Measurements from ENCODE around the gene UXS1.

UXS1 gene

GRCh38 chr2:106147159-106147558 is 46.9 kb downstream of the UXS1 start:
- TF ChIP-seq ZFX (IDR thresholded peaks at IDR 0.05): no peak
- H3K27ac ChIP-seq: no peak overlapping the region

DNA sequence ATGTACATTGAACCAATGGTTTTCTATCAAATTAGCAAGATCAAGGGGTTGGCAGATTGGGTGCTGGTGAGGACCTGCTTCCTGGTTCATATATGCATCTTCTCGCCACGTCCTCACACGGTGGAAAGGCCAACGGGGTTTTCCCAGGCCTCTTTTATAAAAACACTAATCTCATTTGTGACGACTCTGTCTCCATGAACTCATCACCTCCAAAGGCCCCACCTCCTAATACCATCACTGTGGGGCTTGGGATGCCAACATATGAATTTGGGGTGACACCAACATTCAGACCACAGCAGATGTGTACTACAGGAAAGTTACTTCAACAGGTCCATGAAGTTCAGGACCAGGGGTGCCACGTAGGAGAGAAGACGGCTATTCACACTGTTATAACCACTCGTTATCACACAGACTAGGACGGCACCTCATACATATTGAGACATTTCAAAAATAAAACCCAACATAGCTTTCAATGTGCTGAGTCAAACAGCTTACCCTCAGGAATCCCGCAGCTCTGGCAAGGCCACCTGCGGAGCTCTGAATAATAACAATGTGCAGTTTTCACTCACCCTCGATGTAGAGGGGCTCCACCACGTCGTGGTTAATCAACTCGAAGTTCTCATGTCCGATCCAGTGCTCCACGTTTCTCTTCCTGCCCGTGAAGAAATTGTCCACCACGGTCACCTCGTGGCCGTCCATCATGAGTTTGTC is 49.3 kb downstream of the UXS1 start:
- TF ChIP-seq CTCF (conservative IDR thresholded peaks at IDR 0.05): no peak
- no peak overlapping the region for H3K27ac ChIP-seq

DNA sequence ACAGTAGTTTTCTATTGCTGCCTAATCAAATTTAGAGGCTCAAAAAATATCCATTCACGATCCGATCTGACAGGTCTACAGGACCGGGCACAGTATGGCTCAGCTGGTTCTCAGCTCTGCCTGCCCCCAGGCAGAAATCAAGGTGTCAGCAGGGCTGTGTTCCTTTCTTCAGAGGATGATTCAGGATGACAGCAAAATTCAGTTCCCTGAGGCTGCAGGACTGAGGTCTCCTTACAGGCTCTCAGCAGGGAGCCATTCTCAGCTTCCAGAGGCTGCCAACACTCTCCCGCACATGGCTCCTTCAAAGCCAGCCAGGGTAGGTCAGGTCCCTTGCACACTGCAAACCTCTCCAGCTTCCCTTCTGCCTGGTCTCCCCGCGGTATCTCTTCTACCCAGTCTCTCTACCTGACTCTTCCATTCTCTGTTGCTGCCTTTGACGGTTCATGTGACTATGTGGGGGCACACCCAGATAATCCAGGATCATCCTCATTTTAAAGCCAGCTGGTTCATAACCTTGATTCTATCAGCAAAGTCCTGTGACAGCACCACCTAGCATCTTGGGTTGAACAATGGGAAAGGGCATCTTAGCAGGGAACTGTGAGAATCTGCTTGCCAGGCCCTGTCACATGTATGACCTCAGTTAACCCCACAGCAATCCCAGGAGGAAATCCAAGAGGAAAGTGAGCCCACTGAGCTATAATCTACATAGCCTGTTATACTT is 50.4 kb downstream of the UXS1 start:
- no peak for TF ChIP-seq CTCF (conservative IDR thresholded peaks at IDR 0.05)
- no peak for TF ChIP-seq ZFX (IDR thresholded peaks at IDR 0.05)
- no peak overlapping the region for H3K27ac ChIP-seq

DNA sequence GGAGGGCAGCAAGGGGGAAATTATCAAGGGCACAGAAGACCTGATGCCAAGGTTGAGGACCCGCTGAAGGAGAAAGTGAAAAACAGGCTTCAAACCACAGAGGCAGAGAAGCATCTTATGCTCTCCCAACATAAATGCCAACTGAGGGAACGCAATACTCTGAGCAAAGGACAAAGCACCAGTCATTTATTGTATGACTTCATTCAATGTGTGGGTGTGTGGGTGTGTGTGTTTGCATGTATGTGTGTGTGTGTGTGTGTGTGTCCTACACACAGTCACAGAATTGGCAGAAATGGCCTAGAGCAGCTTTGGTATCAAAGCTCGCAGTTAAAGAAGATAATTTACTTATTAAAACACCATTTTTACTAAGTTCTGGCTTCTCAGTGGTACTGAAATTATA is 51.4 kb downstream of the UXS1 start:
- no peak overlapping the region for H3K27ac ChIP-seq

GRCh38 chr2:106140913-106141312 is 53.2 kb downstream of the UXS1 start:
- no peak overlapping the region for H3K27ac ChIP-seq
- TF ChIP-seq CTCF (conservative IDR thresholded peaks at IDR 0.05) (no peak), ZFX (IDR thresholded peaks at IDR 0.05) (no peak)

More for the DNA sequence above, 51.4 kb downstream of the UXS1 start:
- TF ChIP-seq CTCF (conservative IDR thresholded peaks at IDR 0.05) (no peak), ZFX (IDR thresholded peaks at IDR 0.05) (no peak)

DNA sequence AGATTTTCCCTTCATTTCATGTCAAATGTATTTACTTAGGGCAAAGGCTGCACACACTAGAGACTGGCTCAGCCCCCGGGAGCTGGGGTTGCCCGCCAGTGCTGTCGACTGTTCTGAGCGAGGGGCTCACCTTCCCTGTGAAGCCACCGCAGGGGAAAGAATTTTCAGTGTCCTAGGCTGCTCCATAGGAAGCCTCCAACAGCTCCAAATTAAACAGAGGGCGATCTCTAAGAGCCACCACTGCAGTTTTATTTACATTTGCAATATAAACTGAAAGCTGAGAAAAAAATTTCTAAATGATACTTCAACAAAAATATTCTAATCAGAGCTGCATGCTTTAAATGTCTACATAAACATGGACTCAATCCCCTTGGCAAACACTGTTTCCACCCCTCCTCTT is 54.0 kb downstream of the UXS1 start:
- no peak for TF ChIP-seq ZFX (IDR thresholded peaks at IDR 0.05)
- TF ChIP-seq CTCF (conservative IDR thresholded peaks at IDR 0.05): no peak
- H3K27ac ChIP-seq: no peak overlapping the region

DNA sequence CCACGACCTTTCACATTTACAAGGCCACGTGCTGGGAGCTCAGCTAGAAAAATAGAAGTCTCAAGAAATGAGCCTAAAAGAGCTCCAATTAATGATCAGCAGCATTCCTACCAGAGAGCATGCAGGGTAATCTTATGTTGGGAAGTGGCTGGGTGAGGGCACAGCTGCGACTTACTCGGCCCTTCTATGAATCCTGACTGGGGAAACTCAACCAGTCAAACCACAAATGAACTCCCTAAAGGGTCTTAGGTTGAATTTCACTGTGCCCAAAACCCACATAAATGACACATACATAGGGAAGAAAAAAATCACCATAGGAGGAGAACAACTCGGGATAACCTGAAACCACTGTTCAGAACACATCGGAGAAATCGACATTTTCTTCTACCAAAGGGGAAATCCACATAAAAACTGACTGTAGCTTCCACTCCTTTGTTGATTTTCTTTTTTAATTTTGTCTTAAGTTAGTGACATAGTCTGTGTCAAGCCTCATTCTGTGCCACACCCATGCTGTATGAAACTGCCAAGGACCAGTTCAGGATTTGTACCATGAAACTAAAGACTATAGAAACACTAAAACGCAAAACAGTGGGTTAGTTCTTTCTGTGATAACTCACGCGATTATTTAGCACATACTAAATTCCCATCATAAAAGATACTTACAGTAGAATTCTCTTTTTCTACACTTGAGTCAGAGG is 54.7 kb downstream of the UXS1 start:
- no peak overlapping the region; the same call in 1 of the 2 replicates for H3K27ac ChIP-seq

More for the DNA sequence above, 54.7 kb downstream of the UXS1 start:
- TF ChIP-seq ZFX (IDR thresholded peaks at IDR 0.05): no peak
- no peak for TF ChIP-seq CTCF (conservative IDR thresholded peaks at IDR 0.05)

Measured in C4-2B (cell line).